NCI-H1092 (cell line): Measurements from ENCODE around the gene ITGA3.
"Not testable (repeated sequence)": the region's sequence is repeated elsewhere in the genome, so short reads cannot be mapped to it uniquely, and the experiment has no call there.

Source experiments
- DNase-seq: peaks from one replicate; lab custom pipeline; 2025; lab: John Stamatoyannopoulos, UW

Gene ITGA3

GRCh38 chr17:50052822-50053653, 2.9 kb upstream of the ITGA3 start:
- DNase-seq: no peak

- DNase-seq: no peak
These were observed 2.3 kb upstream of the ITGA3 start for GRCh38 chr17:50053654-50053960.

- no peak for DNase-seq
These were observed 870 bp upstream of the ITGA3 start for GRCh38 chr17:50055055-50055425.

- DNase-seq: peak; percentile 60
These were observed 479 bp downstream of the ITGA3 start for GRCh38 chr17:50056217-50056960.

GRCh38 chr17:50056961-50057330, 1.0 kb downstream of the ITGA3 start:
- DNase-seq: no peak

- DNase-seq: no peak
These were observed 1.6 kb downstream of the ITGA3 start for GRCh38 chr17:50057521-50057991.

GRCh38 chr17:50058296-50058953, 2.5 kb downstream of the ITGA3 start:
- no peak for DNase-seq

GRCh38 chr17:50059256-50059655, 3.3 kb downstream of the ITGA3 start:
- DNase-seq: no peak

- no peak for DNase-seq
These were observed 3.9 kb downstream of the ITGA3 start for GRCh38 chr17:50059759-50060273.

GRCh38 chr17:50060951-50061712, 5.2 kb downstream of the ITGA3 start:
- DNase-seq: no peak

- not testable (repeated sequence) for DNase-seq
These were observed 5.8 kb downstream of the ITGA3 start for GRCh38 chr17:50061713-50062045.

- DNase-seq: no peak
These were observed 6.7 kb downstream of the ITGA3 start for GRCh38 chr17:50062293-50063243.

GRCh38 chr17:50063561-50064252, 7.8 kb downstream of the ITGA3 start:
- DNase-seq: no peak

- DNase-seq: no peak
These were observed 8.5 kb downstream of the ITGA3 start for GRCh38 chr17:50064253-50065001.

- DNase-seq: no peak
These were observed 9.1 kb downstream of the ITGA3 start for GRCh38 chr17:50065056-50065455.

GRCh38 chr17:50066995-50067394, 11.1 kb downstream of the ITGA3 start:
- DNase-seq: no peak

- no peak for DNase-seq
These were observed 12.1 kb downstream of the ITGA3 start for GRCh38 chr17:50067996-50068395.

- DNase-seq: no peak
These were observed 15.2 kb downstream of the ITGA3 start for GRCh38 chr17:50070908-50071680.

- no peak for DNase-seq
These were observed 15.8 kb downstream of the ITGA3 start for GRCh38 chr17:50071692-50072091.
